Measurements from ENCODE around the gene TNFRSF25. TPM values are rescaled to one million over a fixed set of nuclear protein-coding genes. Genes with fewer than 3 reads are reported as not detected.

The TNFRSF25 gene
- total and polyA plus RNA-seq, 2 donors from 2014 or later, result 7.6 to 13.8 TPM

DNA sequence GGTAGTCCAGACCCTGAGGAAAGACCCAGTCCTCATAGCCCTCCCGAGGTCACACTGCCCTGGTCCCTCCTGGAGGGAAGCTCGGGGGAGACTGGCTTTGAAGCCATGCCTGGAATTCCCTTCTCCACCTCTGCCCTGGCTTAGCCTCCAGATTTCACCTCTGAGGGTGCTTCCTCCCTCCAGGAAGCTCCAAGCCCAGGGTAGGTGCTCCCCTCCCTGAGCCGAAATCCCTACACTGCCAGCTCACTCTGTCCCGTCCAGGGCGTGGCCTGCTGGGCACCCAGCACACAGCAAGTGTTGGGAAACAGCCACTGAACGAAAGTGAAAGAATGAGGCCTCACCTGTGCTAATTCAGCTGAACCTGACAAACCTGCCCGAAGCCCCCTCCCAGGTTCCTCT lies 6.0 kb upstream of the TNFRSF25 start:
- DNase-seq, result peak in 1 of 5 donors; percentile 79
- H3K27ac ChIP-seq (ENCODE audit: low read depth in 2 of 2, low read length in 2 of 2), result no peak overlapping the region
- H3K9ac ChIP-seq (ENCODE audit: low read length in 3 of 3), result no peak overlapping the region
- no peaks in the 10 kb centered on the region for H3K4me1 ChIP-seq (ENCODE audit: control insufficient read depth in 2 of 3, insufficient read depth in 2 of 3, low read depth in 1 of 3, low read length in 3 of 3)
- intact Hi-C loops (cut with DNase I), result no loop called here
- TF ChIP-seq, protein P1, sequence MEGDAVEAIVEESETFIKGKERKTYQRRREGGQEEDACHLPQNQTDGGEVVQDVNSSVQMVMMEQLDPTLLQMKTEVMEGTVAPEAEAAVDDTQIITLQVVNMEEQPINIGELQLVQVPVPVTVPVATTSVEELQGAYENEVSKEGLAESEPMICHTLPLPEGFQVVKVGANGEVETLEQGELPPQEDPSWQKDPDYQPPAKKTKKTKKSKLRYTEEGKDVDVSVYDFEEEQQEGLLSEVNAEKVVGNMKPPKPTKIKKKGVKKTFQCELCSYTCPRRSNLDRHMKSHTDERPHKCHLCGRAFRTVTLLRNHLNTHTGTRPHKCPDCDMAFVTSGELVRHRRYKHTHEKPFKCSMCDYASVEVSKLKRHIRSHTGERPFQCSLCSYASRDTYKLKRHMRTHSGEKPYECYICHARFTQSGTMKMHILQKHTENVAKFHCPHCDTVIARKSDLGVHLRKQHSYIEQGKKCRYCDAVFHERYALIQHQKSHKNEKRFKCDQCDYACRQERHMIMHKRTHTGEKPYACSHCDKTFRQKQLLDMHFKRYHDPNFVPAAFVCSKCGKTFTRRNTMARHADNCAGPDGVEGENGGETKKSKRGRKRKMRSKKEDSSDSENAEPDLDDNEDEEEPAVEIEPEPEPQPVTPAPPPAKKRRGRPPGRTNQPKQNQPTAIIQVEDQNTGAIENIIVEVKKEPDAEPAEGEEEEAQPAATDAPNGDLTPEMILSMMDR (IDR thresholded peaks at IDR 0.05; ENCODE audit: borderline replicate concordance, extremely low read depth, insufficient read depth), result no peak
- no peaks in the 10 kb centered on the region for H3K9me3 ChIP-seq (ENCODE audit: control insufficient read depth in 2 of 3, insufficient read depth in 1 of 3, low read length in 3 of 3)
- H3K4me3 ChIP-seq (ENCODE audit: low read length in 3 of 3), result no peak overlapping the region
- FAIRE-seq, result no peak
- no peaks in the 10 kb centered on the region for H3K27me3 ChIP-seq (ENCODE audit: control insufficient read depth, insufficient read depth, low read length)
- H3K36me3 ChIP-seq (ENCODE audit: control insufficient read depth in 2 of 3, insufficient read depth in 3 of 3, low read length in 3 of 3), result no peaks in the 10 kb centered on the region

DNA sequence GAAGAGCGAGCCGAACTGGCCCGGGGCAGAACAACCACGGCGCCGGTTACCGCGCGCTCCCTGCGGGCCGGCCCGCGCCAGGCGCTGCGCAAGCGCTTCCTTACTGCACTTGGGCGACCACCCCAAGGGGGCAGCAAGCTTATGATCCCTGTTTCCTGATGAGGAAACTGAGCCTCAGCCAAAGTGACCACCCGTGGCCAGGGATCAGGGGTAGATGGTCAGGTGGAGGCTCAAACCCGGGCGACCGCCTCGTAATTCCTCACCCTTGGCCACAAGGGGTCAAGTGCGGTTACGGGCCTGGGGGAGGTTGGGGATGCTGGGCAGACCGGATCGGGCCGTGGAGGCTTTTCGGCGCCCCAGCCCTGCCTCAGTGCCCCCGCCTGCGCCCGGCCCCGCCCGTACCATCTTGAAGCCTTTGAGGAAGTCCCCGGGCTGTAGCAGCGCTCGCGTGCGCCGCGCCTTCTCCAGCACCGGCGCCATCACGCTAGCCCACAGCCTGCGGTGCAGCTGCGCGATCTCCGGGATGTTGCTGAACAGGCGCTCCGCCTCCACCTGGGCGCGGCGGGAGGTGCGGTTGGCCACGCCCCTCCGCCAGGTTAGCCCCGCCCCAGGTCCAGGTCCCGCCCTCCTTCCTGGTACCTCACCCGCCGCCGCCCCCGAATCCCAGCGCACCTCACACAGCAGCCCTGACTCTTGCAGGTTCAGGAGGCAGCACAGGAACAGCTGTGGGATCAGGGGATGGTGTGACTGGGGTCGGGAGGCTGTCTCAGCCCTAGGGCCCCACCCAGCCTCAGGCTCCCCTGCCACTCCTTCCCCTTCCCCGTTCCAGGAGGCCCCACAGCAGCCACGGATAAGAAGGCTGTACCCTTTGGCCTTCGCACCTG lies 5.4 kb upstream of the TNFRSF25 start:
- H3K9ac ChIP-seq (ENCODE audit: low read length in 3 of 3), result no peak overlapping the region
- intact Hi-C loops (cut with DNase I), result no loop called here

DNA sequence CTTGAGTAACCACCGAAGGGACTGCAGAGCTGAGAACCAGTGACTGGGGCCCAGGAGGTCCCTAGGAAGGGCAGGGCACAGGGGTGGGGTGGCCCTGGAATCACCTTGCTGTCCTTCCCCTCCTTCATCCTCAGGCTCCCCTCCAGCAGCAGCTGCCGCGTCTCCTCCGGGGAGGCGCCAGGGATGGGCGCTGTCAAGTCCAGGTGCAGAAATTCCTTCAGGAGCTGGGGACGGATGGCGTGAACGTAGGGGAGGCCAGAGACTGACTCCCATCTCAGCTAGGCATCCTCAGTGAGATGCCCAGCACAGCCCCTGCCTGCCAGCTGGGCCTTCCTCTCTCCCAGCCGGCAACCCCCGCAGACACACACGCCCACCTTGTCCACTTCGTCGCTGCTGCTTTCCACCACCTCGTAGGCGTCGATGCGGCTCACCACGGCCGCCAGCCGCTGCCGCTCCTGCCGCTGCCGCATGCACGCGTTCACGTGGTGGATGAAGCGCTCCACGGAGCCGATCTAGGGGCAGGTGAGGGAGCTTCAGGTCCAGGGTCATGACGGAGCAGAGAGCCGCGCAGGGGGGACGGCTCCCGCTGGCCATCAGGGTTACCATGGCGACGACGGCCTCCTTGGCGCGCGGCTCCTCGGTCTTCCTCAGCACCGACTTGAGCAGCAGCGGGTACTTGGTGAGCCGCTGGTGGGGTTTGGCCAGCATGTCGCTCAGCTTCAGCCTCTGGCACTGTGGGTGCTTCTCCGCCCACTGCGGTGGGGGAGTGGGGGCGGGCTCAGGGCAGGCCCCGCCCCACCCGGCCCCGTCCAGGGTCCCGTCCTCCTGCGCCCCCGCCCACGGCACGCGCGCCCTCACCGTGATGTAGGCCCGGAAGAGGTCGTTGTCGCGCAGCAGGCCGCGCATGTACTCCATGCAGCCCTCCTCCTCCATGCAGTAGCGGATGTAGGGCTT lies 4.4 kb upstream of the TNFRSF25 start:
- Histone ChIP-seq H3K27me3 (ENCODE audit: control insufficient read depth, insufficient read depth, low read length) (no peaks in the 10 kb centered on the region), H3K4me3 (ENCODE audit: low read length in 3 of 3) (no peak overlapping the region), H3K27ac (ENCODE audit: low read depth in 2 of 2, low read length in 2 of 2) (no peak overlapping the region), H3K9me3 (ENCODE audit: control insufficient read depth in 2 of 3, insufficient read depth in 1 of 3, low read length in 3 of 3) (no peaks in the 10 kb centered on the region), H3K36me3 (ENCODE audit: control insufficient read depth in 2 of 3, insufficient read depth in 3 of 3, low read length in 3 of 3) (no peaks in the 10 kb centered on the region), H3K4me1 (ENCODE audit: control insufficient read depth in 2 of 3, insufficient read depth in 2 of 3, low read depth in 1 of 3, low read length in 3 of 3) (no peaks in the 10 kb centered on the region), H3K9ac (ENCODE audit: low read length in 3 of 3) (no peak overlapping the region)
- no peak for FAIRE-seq
- intact Hi-C loops (cut with DNase I), result no loop called here
- TF ChIP-seq, protein P1 (IDR thresholded peaks at IDR 0.05; ENCODE audit: borderline replicate concordance, extremely low read depth, insufficient read depth), result no peak
- peak in 1 of 5 donors; percentile 78 for DNase-seq

More for the DNA sequence above, 5.4 kb upstream of the TNFRSF25 start:
- peak in 1 of 5 donors; percentile 72 for DNase-seq
- TF ChIP-seq, protein P1 (IDR thresholded peaks at IDR 0.05; ENCODE audit: borderline replicate concordance, extremely low read depth, insufficient read depth), result no peak
- Histone ChIP-seq H3K27ac (ENCODE audit: low read depth in 2 of 2, low read length in 2 of 2) (no peak overlapping the region), H3K27me3 (ENCODE audit: control insufficient read depth, insufficient read depth, low read length) (no peaks in the 10 kb centered on the region), H3K4me3 (ENCODE audit: low read length in 3 of 3) (no peak overlapping the region), H3K4me1 (ENCODE audit: control insufficient read depth in 2 of 3, insufficient read depth in 2 of 3, low read depth in 1 of 3, low read length in 3 of 3) (no peaks in the 10 kb centered on the region), H3K9me3 (ENCODE audit: control insufficient read depth in 2 of 3, insufficient read depth in 1 of 3, low read length in 3 of 3) (no peaks in the 10 kb centered on the region), H3K36me3 (ENCODE audit: control insufficient read depth in 2 of 3, insufficient read depth in 3 of 3, low read length in 3 of 3) (no peaks in the 10 kb centered on the region)
- no peak for FAIRE-seq
